Peyer's patch (tissue), 4 donors: ENCODE measurements around the gene ECM1.

Experiments
- POLR2A ChIP-seq, 2 donors: fragments of 450-650 bp; IDR thresholded peaks; one replicate each; pipeline ENCODE4 v1.5.1; 2017; ENCODE audit warnings: antibody characterized with exemption in 2 of 2, mild to moderate bottlenecking in 2 of 2, moderate library complexity in 2 of 2
- TF ChIP-seq, protein P1 (sequence below), 6 experiments: fragments of 450-650 bp in 4 of 6; fragments of 200-600 bp in 2 of 6; sonication (generic) in 1 of 6; IDR thresholded peaks; one replicate each; pipeline ENCODE4 v1.5.1; 2017 to 2019; ENCODE audit warnings: antibody characterized with exemption in 6 of 6, mild to moderate bottlenecking in 3 of 6, moderate library complexity in 1 of 6

DNA sequence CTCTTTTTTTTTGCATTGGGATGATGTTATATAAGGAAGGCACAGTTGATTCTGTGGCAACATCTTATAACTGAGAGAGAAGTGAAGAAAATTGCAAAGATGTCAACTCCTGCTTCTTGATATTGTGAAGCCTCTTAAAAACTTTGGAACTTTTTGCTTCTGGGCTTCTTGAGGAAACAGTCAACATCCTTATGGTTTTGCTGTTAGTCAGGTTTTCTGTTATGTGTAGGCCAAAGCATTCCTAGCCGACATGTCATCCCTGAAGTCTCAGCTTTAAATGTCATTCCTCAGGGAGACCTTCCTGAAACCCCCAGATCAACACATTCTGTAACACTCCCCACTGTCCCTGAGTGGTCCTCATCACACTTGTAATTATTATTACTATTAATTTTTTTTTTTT, 20.3 kb downstream of the ECM1 start:
- no peak for TF ChIP-seq POLR2A (IDR thresholded peaks at IDR 0.05)
- TF ChIP-seq, protein P1, sequence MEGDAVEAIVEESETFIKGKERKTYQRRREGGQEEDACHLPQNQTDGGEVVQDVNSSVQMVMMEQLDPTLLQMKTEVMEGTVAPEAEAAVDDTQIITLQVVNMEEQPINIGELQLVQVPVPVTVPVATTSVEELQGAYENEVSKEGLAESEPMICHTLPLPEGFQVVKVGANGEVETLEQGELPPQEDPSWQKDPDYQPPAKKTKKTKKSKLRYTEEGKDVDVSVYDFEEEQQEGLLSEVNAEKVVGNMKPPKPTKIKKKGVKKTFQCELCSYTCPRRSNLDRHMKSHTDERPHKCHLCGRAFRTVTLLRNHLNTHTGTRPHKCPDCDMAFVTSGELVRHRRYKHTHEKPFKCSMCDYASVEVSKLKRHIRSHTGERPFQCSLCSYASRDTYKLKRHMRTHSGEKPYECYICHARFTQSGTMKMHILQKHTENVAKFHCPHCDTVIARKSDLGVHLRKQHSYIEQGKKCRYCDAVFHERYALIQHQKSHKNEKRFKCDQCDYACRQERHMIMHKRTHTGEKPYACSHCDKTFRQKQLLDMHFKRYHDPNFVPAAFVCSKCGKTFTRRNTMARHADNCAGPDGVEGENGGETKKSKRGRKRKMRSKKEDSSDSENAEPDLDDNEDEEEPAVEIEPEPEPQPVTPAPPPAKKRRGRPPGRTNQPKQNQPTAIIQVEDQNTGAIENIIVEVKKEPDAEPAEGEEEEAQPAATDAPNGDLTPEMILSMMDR (IDR thresholded peaks at IDR 0.05): no peak
